Head of caudate nucleus (tissue), 42 donors: ENCODE measurements around the gene DCAF11.
A peak's percentile ranks its signal among the peaks of the same experiment; 100 is the strongest.

Experiments used
- DNase-seq, 42 donors: peaks; one replicate each; pipeline versions ENCODE4 v3.0.0 to v3.0.0-alpha.2; 2020 to 2021; ENCODE audit warnings: mixed read lengths in 7 of 42
- intact Hi-C: fragments of 100-400 bp; cut with DNase I; formaldehyde crosslinking; loops from one replicate; pipeline ENCODE4 v1.15.0; 2022

The DCAF11 gene

DNA sequence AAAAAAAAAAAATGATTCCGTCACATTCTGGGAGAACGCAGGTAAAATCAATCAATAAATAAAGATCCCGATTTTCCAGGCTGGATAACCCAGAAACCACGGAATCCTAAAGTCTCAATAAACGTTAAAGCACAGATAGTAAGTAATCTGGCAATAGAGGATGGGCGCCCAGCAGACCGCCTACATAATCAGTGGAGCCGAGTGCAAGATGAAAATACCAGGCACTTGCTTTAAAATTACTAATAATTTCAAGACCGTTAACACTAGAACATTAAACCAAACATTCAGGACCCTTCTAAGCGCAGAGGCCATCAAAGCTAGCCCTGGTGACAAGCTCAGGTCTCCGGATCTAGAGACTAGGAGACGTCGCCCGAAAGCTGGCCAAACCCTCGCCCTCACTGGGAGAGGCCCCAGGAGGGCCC lies 1.2 kb upstream of the DCAF11 start:
- intact Hi-C loops, result no loop called here
- no peak for DNase-seq

DNA sequence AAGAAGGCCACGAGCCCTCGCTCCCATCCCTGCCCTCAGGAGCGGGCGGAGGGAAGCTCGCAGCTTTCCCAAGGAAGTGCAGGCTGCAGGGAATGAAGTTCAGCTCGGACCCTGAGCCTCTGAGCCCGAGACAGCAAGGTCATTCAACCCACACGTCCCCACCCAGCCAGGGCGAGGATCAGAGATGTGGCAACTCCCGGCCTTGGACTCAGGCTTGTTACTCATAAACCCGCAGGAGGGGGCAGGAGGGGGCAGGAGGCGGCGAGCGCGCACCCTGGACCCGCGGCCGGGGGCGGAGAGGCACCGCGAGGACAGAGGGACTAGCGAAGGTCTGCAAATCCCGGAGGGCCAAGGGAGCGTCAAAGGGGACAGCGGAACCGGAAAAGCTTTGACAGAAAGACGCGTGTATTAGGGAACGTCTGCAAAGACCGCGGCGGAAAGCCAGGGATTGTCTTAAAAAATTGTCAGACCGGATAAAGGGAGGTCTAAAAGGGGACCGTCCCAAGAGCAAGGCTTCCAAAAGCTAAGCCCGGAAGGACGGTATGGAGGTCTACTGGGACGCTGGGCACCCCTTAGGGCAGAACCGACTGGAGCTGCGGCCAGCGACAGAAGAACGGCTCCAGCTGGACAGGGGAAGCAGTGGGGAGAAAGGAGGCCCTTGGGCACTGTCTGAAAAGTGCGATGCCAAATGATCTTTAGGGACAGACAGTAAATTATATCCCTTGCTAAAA lies 611 bp upstream of the DCAF11 start:
- intact Hi-C loops, result loop anchor here (2.0 kb wide), 1 partner anchor 27 kb away; the partner anchor contains the start of gene EMC9
- DNase-seq, result peak; percentile 68 to 94 (median 82)

DNA sequence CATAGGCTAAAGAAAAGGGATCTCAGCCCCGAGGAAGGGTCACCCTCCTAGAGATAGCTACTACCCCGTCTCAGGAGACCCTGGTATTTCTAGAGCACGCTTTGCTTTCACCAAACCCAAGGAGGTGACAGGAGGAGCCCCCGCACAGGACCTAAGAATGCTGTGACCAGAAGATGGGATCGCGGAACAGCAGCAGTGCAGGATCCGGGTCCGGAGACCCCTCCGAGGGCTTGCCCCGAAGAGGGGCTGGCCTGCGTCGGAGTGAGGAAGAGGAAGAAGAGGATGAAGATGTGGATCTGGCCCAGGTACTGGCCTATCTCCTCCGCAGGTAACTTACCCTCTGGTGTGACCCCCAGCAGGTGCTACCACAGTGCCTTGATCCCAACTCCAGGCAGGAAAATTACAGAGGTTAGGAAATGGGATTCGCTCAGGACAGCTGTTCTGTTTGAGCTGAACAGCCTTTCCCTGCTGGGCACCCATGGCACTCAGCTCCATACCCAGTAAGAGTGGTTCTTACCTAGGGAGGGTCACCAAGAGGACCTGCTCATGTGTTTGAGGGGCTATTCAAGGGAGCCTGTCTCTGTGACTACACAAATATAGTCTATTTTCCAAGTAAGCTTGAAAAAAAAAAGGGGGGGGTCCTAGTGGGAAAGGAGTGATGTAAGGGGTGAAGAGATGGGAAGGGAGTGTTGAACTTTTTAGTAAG lies 998 bp downstream of the DCAF11 start:
- DNase-seq, result no peak
- intact Hi-C loops, result loop anchor here (2.0 kb wide), 1 partner anchor 25 kb away; the partner anchor contains the start of gene EMC9

DNA sequence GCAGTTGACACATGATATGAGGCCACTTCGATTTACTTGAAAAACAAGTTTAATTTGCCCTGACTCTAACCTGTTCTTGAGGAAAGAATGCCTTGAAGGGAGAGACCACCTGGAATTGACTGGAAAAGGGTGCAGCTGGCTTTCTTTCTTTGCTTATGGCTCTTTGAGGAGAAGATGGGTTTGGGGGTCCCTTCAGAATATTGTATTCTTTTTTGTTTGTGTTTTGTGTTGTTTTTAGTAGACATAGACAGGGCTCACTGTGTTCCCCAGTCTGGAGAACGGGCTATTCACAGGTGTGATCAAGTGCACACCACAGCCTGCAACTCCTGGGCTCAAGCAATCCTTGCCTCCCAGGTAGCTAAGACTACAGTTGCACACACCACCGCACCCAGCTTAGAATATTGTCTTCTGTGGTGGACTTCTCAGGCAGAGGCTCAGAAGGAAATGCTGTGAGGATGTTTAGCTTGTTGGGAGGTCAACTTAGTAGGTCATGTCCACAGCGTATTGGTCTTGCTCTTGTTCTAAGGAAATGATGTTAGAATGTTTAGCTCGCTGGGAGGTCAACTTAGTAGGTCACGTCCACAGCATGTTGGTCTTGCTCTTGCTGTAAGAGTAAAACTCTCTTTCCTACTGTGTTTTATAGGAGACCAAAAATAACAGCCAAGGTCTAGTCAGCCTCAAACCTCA lies 1.7 kb downstream of the DCAF11 start:
- intact Hi-C loops, result no loop called here
- DNase-seq, result no peak

DNA sequence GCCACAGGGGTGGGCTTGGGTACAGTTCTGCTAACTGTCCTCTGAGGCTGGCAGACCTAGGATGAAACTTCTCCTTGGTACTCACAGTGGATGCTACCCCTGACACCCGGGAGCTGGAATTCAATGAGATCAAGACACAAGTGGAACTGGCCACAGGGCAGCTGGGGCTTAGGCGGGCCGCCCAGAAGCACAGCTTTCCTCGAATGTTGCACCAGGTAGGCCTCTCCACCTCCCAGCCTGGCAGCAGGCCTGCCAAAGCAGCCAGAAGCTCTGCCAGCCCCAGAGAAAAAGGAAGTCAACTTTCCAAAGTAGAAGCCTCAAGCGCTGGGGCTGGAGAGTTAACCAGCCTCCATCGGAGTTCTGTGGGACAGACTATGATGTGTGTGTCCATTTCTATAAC lies 2.6 kb downstream of the DCAF11 start:
- no peak for DNase-seq
- intact Hi-C loops, result no loop called here

DNA sequence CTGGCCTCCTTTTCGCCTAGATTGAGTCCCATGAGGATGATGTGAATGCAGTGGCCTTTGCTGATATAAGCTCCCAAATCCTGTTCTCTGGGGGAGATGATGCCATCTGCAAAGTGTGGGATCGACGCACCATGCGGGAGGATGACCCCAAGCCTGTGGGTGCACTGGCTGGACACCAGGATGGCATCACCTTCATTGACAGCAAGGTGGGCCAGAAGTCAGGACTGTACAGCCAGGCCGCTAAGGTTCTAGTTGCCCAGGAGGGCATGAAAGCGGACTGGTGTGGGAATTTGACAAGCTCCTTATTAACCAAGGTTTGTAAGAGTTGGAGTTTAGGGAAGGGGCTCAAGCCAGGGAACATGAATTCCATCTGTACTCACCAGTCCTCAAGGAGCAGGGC lies 5.1 kb downstream of the DCAF11 start:
- intact Hi-C loops, result no loop called here

DNA sequence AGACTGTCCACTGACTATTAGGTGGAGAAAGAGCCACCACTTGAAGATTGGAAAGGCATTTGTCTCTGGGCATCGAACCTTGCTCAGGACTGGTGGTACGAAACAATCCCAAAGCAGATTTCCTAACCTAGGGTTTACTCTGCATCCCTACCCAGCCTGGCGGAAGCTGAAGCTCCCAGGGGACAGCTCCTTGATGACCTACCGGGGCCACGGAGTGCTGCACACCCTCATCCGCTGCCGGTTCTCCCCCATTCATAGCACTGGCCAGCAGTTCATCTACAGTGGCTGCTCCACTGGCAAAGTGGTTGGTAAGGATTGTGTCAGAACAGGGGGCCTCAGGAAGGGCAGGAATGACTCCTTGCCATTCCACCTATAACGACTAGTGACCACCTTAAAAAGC lies 6.6 kb downstream of the DCAF11 start:
- intact Hi-C loops, result no loop called here

More for the DNA sequence above, 5.1 kb downstream of the DCAF11 start:
- DNase-seq, result no peak

DNA sequence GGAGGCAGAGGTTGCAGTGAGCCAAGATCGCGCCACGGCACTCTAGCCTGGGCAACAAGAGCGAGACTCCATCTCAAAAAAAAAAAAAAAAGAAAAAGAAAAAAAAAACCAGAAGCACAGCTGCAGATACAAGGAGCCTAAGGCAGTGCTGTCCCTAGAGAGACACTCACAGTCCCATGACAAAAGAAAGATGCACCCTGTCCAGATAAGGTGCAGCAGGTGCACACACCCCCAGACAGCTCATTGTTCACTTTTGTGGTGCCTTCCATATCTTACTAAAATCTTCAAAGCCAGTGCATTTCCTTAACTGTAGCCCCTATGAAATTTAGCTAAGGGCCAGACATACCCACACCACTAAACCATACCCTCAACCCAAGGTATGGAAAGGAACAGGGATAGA lies 7.8 kb downstream of the DCAF11 start:
- intact Hi-C loops, result no loop called here
- no peak for DNase-seq

More for the DNA sequence above, 6.6 kb downstream of the DCAF11 start:
- no peak for DNase-seq

DNA sequence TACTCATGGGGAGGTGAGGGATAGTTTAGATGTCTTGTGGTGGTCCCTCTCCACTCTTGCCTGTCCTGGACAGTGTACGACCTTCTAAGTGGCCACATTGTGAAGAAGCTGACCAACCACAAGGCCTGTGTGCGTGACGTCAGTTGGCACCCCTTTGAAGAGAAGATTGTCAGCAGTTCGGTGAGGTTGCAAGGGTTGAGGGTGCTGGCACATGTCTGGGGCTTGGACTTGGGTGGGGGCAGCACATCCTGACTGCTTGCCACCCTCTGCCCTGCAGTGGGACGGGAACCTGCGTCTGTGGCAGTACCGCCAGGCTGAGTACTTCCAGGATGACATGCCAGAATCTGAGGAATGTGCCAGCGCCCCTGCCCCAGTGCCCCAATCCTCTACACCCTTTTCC lies 8.3 kb downstream of the DCAF11 start:
- intact Hi-C loops, result no loop called here
- DNase-seq, result no peak

DNA sequence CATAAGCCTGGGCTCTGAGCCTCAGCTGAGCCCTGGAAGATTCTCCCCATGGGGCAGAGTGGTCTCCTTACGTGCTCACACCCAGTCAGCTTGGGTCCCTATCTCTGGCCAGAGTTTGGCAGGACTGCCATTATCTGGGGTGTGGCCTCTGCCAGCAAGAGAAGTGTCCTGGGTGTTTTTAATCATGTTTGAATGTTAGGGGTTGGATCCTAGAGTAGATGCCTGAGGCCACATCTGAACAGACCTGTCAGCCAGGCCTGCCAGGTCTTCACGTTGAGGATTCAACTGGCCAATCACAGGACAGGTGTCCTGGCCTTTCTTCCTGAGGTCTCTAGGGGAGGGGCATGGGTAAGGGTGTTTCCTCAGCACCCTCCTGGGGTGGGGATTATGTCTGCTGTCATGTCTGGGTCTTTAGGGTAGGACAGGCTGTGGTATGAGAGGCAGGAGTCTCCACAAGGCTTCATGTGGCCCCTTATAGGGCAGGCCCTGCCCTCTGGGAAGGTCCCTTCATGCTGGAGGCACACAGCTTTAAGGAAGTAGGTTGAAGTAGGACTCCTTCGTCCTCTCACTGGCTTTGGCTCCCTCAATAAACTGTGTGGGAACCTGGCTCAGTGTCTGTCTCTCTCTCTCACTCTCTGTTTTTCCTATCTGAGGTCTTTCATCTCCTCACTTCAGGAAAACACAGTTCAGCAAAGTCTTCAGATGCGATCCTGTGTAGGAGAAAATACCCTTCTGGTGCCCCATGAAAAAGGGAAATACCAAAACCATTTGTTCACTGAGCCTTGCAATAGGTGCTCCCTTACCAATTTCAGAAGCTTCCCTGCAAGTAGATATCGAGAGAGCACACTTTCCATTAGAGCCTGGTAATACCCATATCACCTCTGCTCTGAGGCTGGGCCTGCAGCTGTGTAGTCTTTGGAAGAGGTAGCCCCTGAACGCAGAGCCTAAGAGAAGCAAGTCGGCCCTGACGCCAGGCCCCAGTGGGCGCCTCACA lies 9.1 kb downstream of the DCAF11 start:
- DNase-seq, result no peak
- intact Hi-C loops, result no loop called here

DNA sequence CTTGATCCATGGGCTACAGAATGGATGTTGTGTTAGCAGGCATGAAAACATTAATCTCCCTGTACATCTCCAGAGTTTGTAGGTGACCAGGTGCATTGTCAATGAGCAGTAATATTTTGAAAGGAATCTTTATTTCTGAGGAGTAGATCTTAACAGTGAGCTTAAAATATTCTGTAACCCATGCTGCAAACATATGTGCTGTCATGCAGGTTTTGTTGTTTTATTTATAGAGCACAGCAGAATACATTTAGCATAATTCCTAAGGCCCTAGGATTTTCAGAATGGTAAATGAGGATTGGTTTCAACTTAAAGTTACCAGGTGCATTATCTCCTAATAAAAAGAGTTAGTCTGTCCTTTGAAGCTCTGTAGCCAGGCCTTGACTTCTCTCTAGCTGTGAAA lies 12.4 kb downstream of the DCAF11 start:
- intact Hi-C loops, result no loop called here
- DNase-seq, result no peak

DNA sequence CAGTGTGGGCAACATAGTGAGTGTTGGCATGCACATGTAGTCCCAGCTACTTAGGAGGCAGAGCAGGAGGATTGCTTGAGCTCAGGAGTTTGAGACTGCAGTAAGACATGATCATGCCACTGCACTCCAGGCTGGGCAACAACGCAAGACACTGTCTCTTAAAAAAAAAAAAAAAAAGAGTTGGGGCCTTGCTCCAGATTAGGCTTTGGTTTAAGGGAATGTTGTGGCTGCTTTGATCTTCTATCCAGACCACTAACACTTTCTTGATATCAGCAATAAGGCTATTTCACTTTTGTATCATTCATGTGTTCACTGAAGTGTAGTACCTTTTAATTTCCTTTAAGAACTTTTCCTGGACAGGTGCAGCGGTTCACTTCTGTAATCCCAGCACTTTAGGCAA lies 13.1 kb downstream of the DCAF11 start:
- intact Hi-C loops, result no loop called here
- DNase-seq, result no peak

DNA sequence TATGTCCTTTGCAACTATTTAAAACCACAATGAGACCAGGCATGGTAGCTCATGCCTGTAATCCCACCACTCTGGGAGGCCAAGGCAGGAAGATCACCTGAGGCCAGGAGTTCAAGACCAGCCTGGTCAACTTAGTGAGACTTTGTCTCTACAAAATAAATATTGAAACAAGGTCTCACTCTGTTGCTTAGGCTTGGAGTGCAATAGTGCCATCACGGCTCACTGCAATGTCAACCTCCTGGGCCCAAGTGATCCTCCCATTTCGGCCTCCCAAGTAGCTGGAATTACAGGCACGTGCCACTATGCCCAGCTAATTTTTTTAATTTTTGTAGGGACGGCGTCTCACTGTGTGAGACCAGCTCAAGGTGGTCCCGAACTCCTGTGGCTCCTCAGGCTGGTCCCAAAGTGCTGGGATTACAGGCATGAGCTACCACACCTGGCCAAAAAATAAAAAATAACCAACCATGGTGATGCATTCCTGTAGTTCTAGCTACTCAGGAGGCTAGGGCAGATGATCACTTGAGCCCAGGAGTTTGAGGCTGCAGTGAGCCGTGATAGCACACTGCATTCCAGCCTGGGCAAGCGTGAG lies 14.9 kb downstream of the DCAF11 start:
- intact Hi-C loops, result no loop called here

DNA sequence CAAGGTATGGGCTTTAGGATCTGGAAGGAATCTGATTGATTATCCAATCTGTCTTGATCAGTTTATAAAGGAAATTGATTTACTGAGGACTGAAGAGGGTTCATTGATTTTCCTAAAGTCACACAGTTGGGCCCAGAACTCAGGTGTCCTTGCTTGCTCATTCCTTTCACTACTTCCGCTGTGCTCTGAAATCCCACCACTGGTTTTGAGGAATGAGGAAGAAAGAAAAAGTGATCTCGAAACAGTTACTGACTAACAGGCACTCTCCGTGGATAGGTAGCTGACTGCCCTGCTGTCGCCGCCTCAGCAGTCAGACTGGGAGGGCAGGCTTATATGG lies 15.8 kb downstream of the DCAF11 start, which contains the start of gene FITM1:
TSS of gene FITM1 (plus strand) at position 280 of the 337 bp plus-strand sequence. CDS start 905 bp downstream, outside the sequence.
- DNase-seq, result no peak
- intact Hi-C loops, result no loop called here

More for the DNA sequence above, 14.9 kb downstream of the DCAF11 start:
- no peak for DNase-seq

DNA sequence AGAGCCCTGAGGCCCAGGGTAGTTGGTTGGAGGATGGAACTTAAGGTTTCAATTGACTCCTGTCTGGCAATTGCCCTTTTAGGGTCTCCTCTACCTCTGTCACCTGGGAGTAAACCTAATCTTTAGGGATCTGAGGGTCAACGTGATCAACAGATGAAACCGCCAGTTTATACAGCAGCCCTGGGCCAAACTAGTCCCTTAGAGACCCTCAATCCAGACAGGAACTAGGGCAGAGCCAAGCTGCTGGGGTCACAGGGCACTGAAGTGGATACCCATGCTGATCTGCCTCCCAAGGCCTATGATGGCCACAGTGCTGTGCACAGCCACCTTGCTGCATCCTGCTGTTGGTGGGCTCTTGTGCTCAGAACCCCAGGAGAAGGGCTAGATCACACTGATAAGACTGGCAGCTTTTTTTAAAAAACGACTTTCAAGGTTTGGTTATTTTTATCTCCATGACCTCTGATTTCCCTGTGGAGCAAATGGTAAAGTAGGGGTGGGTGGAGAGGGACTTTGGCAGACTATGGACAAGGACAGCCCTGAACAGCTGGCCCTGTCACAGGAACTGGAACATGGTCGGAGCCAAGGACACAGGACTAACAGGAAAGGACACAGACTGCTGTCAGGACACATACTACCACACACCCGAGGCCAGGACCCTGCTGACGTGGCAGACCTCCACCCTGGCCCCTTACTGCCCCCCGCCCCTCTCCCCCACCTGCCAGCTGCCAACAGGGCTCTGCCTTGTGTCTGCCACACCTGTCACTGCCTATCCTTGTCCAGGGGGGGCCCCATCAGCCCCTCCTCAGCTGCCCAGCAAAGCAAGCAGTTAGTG lies 16.4 kb downstream of the DCAF11 start:
- no peak for DNase-seq

DNA sequence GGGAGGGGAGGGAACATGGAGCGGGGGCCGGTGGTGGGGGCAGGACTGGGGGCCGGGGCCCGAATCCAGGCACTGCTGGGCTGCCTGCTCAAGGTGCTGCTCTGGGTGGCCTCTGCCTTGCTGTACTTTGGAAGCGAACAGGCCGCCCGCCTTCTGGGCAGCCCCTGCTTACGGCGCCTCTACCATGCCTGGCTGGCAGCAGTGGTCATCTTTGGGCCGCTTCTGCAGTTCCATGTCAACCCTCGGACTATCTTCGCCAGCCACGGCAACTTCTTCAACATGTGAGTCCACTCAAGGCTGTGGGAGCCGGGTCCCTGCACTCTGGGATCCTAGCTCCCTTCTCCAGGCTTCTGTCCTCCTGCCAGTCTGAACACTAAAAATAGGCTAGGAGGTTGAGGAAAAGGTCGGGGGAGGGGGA lies 17.0 kb downstream of the DCAF11 start:
- no peak for DNase-seq
- intact Hi-C loops, result no loop called here

More for the DNA sequence above, 16.4 kb downstream of the DCAF11 start:
- intact Hi-C loops, result no loop called here

DNA sequence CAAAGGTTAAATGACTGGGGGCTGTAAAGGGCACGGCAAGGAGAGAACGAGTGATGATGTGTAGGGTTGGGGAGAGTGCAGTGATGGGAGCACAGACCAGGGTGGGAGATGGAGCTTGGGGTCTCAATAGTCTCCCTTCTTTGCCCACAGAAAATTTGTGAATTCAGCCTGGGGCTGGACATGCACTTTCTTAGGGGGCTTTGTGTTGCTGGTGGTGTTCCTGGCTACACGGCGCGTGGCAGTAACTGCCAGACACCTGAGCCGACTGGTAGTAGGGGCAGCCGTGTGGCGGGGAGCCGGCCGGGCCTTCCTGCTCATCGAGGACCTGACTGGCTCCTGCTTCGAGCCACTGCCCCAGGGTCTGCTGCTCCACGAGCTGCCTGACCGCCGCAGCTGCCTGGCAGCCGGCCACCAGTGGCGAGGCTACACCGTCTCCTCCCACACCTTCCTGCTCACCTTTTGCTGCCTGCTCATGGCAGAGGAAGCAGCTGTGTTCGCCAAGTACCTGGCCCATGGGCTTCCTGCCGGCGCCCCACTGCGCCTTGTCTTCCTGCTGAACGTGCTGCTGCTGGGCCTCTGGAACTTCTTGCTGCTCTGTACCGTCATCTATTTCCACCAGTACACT lies 17.6 kb downstream of the DCAF11 start:
- no peak for DNase-seq
- intact Hi-C loops, result no loop called here
